Vagina (tissue), 2 donors: Measurements from ENCODE around the gene PARP11.

Experiments used
- POLR2A ChIP-seq, 2 donors: fragments of 450-650 bp; IDR thresholded peaks; one replicate each; pipeline ENCODE4 v1.6.1; 2017; ENCODE audit warnings: antibody characterized with exemption in 2 of 2, mild to moderate bottlenecking in 2 of 2, moderate library complexity in 2 of 2
- POLR2AphosphoS5 ChIP-seq, 2 donors: sonication (generic); formaldehyde crosslinking; IDR thresholded peaks; one replicate each; pipeline ENCODE4 v1.9.0; 2017; ENCODE audit warnings: antibody characterized with exemption in 2 of 2, mild to moderate bottlenecking in 2 of 2, low read depth in 1 of 2; ENCODE audit not compliant: insufficient read depth in 1 of 2

- no peak for TF ChIP-seq POLR2A (IDR thresholded peaks at IDR 0.05)
- no peak for TF ChIP-seq POLR2AphosphoS5 (IDR thresholded peaks at IDR 0.05; ENCODE audit: insufficient read depth in 1 of 2, low read depth in 1 of 2)
Measured at GRCh38 chr12:3911409-3911808, 38.2 kb upstream of the PARP11 start.
